Immature natural killer cell (primary cell): Measurements from ENCODE around the gene LOX. TPM values are rescaled to one million over a fixed set of nuclear protein-coding genes. Genes with fewer than 3 reads are reported as not detected.

Experiments used
- DNase-seq, 3 donors: peaks; one replicate each; pipeline ENCODE4 v3.0.0; 2022; ENCODE audit warnings: mixed read lengths in 1 of 3
- H3K27ac Mint-ChIP-seq, 6 donors: one replicate each; pipeline ENCODE4 v1.8.0; 2020; ENCODE audit warnings: mixed read lengths in 6 of 6, mild to moderate bottlenecking in 5 of 6, inconsistent platforms in 4 of 6, moderate library complexity in 3 of 6
- H3K27me3 Mint-ChIP-seq, 3 donors: one replicate each; pipeline ENCODE4 v1.8.0; 2020 to 2021; ENCODE audit warnings: low read depth in 3 of 3, mild to moderate bottlenecking in 3 of 3, mixed read lengths in 3 of 3, moderate library complexity in 3 of 3, inconsistent platforms in 1 of 3
- H3K36me3 Mint-ChIP-seq, 3 donors: one replicate each; pipeline ENCODE4 v1.8.0; 2020; ENCODE audit warnings: mixed read lengths in 3 of 3, inconsistent platforms in 2 of 3, mild to moderate bottlenecking in 2 of 3
- H3K4me1 Mint-ChIP-seq, 2 donors: one replicate each; pipeline ENCODE4 v1.8.0; 2020; ENCODE audit warnings: inconsistent platforms in 2 of 2, mild to moderate bottlenecking in 2 of 2, mixed read lengths in 2 of 2, moderate library complexity in 1 of 2
- H3K4me3 Mint-ChIP-seq, 5 donors: one replicate each; pipeline ENCODE4 v1.8.0; 2020; ENCODE audit warnings: mild to moderate bottlenecking in 5 of 5, mixed read lengths in 5 of 5, inconsistent platforms in 3 of 5, moderate library complexity in 3 of 5
- H3K9me3 Mint-ChIP-seq, 6 donors: one replicate each; pipeline ENCODE4 v1.8.0; 2020; ENCODE audit warnings: mild to moderate bottlenecking in 6 of 6, mixed read lengths in 6 of 6, inconsistent platforms in 4 of 6, moderate library complexity in 3 of 6
- polyA plus RNA-seq, 3 donors: library from polyadenylated mRNA; unstranded; fragments of 300-500 nt; fragmentation: Illumina TruSeq; gene quantifications; one replicate each; pipeline ENCODE4 v1.2.3, GENCODE V29; 2021

Gene LOX
- polyA plus RNA-seq, 3 donors from 2014 or later = not detected

- DNase-seq = no peak
- no peak overlapping the region for H3K27ac Mint-ChIP-seq
- H3K36me3 Mint-ChIP-seq = peaks cover 6 to 10% (median 6%) of the 10 kb centered on the region in 3 donors
- no peaks in the 10 kb centered on the region for H3K9me3 Mint-ChIP-seq
- no peaks in the 10 kb centered on the region for H3K27me3 Mint-ChIP-seq
- H3K4me1 Mint-ChIP-seq = no peaks in the 10 kb centered on the region
- H3K4me3 Mint-ChIP-seq = no peak overlapping the region
Measured at GRCh38 chr5:122015471-122015870, 62.6 kb downstream of the LOX start.

- H3K27ac Mint-ChIP-seq = no peak overlapping the region
- DNase-seq = no peak
- H3K36me3 Mint-ChIP-seq = peaks cover 0 to 4% (median 0%) of the 10 kb centered on the region in 3 donors
- no peaks in the 10 kb centered on the region for H3K9me3 Mint-ChIP-seq
- H3K4me1 Mint-ChIP-seq = peaks cover 0 to 2% of the 10 kb centered on the region in 2 donors
- H3K4me3 Mint-ChIP-seq = no peak overlapping the region
- no peaks in the 10 kb centered on the region for H3K27me3 Mint-ChIP-seq
Measured at GRCh38 chr5:122014236-122014935, 63.7 kb downstream of the LOX start.

Other genes with a start within 250 kb of the LOX start
- not detected for gene FTMT, start 226.4 kb downstream of the LOX start, polyA plus RNA-seq
- 10 to 100 TPM in 1 of 3 donors, 1 to 10 TPM in 2; 2.0 to 11.2 (median 7.6) TPM for gene SRFBP1, start 116.3 kb downstream of the LOX start, polyA plus RNA-seq
- not detected for gene ZNF474, start 51.3 kb upstream of the LOX start, polyA plus RNA-seq
- gene SNCAIP, start 234.0 kb upstream of the LOX start, polyA plus RNA-seq = not detected